ENCODE data around the gene VAV2. TPM values are rescaled to one million over a fixed set of nuclear protein-coding genes. Genes with fewer than 3 reads are reported as not detected.
"Not testable (repeated sequence)": the region's sequence is repeated elsewhere in the genome, so short reads cannot be mapped to it uniquely, and the experiment has no call there.

VAV2 gene
- polyA plus RNA-seq, 10 donors = 12.0 to 16.7 (median 14.3) TPM

GRCh38 chr9:133920471-133920870 is 71.7 kb downstream of the VAV2 start:
- no peak for DNase-seq

- peak in 1 of 3 donors; percentile 65 for DNase-seq
Observed at GRCh38 chr9:133919253-133920115, 72.6 kb downstream of the VAV2 start.

- no peak for DNase-seq
Observed at GRCh38 chr9:133918111-133918813, 73.9 kb downstream of the VAV2 start.

GRCh38 chr9:133917375-133917774 is 74.7 kb downstream of the VAV2 start:
- DNase-seq = no peak

GRCh38 chr9:133916159-133916541 is 76.0 kb downstream of the VAV2 start:
- DNase-seq = no peak

- no peak for DNase-seq
Observed at GRCh38 chr9:133915534-133916158, 76.5 kb downstream of the VAV2 start.

GRCh38 chr9:133914442-133915342 is 77.4 kb downstream of the VAV2 start:
- peak in 1 of 3 donors; percentile 44 for DNase-seq

- no peak for DNase-seq
Observed at GRCh38 chr9:133913571-133914369, 78.4 kb downstream of the VAV2 start.

GRCh38 chr9:133910855-133911514 is 81.1 kb downstream of the VAV2 start:
- DNase-seq = peak in 1 of 3 donors; percentile 38

- DNase-seq = no peak
Observed at GRCh38 chr9:133906932-133907910, 84.9 kb downstream of the VAV2 start.

GRCh38 chr9:133906218-133906617 is 85.9 kb downstream of the VAV2 start:
- no peak for DNase-seq

GRCh38 chr9:133905493-133905892 is 86.6 kb downstream of the VAV2 start:
- DNase-seq = no peak

- DNase-seq = no peak
Observed at GRCh38 chr9:133904346-133905090, 87.6 kb downstream of the VAV2 start.

- no peak for DNase-seq
Observed at GRCh38 chr9:133901184-133901835, 90.8 kb downstream of the VAV2 start.

- DNase-seq = no peak
Observed at GRCh38 chr9:133897675-133898074, 94.4 kb downstream of the VAV2 start.

GRCh38 chr9:133896007-133896406 is 96.1 kb downstream of the VAV2 start:
- DNase-seq = not testable (repeated sequence)

- DNase-seq = no peak
Observed at GRCh38 chr9:133895335-133895734, 96.8 kb downstream of the VAV2 start.
